GM10847 (cell line): ENCODE data around the gene SOS1.

ENCODE experiments used
- POLR2A ChIP-seq: IDR thresholded peaks from 2 replicates; pipeline ENCODE4 v1.6.1; 2011; ENCODE audit not compliant: insufficient read length; ENCODE audit errors: extremely low read depth

Gene SOS1

DNA sequence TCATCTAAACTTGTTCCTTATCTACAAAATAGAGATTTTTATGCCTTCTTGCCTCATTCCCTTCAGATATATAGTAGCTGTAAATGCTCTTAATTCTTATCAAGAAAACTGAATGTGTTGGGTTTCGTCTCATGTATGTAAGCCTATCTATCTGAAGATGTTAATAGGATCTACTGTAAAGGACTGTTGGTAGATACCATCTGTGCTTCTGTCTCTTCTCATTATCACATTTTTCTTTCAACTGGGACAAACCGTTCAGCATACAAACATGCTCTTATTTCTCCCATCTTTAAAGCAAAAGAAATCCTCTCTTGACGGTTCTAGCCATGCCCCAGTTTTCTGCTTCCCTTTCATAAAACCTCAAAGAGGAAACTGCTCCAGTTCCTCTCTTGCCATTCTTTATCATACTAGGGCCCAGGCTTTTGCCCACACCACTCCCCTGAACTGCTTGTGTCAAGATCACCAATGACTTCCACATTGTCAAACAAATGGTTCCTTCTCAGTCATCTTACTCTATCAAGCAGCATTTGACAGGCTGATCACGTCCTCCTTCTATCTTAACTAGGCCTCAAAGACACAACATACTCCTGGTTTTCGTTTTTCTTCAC is 142.5 kb downstream of the SOS1 start:
- no peak for TF ChIP-seq POLR2A

DNA sequence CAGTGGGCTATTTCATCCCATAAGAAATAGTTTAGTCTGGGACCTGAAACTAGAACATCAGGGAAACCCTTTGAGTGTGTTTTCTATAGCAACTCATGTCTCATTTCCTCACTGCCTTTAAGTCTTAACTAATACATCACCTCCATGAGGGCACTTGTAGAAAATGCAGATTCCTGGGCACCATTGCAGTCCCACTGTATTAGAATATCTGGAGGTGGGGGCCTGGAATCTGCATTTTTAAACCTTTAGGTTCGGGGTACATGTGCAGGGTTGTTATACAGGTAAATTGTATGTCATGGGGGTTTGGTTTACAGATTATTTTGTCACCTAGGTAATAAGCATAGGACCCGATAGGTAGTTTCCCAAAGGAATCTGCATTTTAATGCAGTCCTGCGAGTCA is 143.8 kb downstream of the SOS1 start:
- TF ChIP-seq POLR2A = no peak

DNA sequence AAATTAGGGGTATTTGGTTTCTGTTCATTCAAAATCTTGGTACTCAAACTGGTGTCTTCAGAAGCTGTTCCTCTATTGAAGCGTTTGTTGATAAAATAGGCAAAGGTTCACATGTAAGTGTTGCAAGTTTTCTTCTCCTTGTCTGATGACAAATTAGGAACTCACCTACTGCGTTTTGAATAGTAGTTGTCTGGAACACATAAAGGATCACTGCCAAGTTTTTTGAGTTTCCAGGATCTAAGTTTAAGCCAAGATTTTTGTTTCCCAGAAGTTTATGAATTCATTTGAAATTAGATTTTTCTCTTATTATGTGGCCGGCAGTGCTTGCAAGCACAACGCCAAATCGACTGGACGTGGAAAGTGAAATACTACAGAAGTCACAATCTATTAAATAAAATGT is 145.8 kb downstream of the SOS1 start:
- no peak for TF ChIP-seq POLR2A

DNA sequence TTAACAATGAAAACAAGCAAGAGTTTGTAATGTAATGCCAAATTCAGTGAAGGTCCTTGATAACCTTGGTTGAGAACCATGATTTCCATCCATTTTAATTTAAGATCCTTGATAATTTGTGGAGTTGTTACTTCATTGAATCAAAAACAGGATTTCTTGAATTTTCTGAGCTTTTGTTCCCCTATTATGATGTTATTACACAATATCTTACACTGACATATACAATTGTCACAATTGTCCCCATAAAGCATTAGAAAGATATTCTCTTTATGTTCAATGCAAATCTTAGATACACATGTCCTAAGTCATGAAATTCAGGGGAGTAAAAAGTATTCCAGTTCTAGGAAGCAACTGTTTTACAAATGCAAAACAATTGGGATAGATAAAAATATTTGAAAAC is 147.6 kb downstream of the SOS1 start:
- no peak for TF ChIP-seq POLR2A

DNA sequence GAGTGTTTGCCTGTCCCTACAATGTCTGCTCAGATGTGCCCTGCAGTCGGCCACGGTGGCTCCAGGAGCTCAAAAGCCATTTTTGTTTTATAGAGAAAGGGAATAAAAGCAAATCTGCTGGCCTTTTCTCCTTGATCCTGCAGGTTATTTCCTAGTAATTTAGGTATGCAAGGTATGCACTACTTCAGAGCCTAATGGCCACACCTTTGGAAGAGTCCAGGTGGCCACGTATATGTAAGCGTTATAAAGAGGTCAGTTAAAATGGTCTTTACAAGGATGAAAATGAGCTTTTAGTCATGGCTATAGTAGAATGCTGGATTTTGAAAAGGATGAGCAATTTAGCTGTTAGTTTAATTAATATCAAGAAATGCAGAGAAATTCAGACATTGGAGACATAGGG is 149.5 kb downstream of the SOS1 start:
- TF ChIP-seq POLR2A = no peak

DNA sequence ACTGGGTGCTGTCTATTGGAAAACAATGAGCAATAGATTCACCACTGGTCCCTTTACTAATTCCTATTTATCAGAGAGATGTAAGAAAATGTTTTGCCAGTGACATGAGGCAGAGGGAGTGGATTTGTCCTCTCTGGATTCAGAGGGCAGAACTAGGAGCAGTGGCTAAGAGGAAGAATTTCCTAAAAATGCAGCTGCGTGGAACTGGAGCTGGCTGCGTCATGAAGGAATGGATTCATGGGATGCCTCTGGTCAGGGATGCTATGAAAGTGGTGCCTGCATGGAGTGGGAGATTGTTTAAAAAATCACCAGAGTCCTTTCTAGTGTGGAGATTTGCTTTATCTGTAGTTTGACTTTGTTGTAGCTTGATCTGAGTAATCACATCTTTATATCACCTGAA is 152.8 kb downstream of the SOS1 start:
- no peak for TF ChIP-seq POLR2A

DNA sequence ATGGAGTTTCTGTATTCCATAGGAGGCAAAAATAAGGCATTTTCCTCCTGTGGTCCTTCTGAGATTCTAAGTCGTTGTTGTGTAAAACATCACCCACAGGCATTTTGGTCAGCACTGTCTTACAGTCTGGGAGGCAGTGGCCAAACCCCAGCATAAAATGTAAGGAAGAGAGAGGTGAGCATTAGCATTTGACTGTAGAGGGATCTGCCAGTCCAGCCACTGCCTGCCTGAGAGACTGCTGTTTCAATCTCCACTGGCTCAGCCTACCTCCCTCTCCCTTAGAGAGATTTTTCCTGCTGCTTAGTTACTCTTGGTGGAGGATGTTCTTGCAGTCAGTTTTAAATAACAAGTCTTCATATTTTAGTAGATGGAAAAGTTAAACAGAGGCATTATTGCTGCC is 154.2 kb downstream of the SOS1 start:
- no peak for TF ChIP-seq POLR2A

DNA sequence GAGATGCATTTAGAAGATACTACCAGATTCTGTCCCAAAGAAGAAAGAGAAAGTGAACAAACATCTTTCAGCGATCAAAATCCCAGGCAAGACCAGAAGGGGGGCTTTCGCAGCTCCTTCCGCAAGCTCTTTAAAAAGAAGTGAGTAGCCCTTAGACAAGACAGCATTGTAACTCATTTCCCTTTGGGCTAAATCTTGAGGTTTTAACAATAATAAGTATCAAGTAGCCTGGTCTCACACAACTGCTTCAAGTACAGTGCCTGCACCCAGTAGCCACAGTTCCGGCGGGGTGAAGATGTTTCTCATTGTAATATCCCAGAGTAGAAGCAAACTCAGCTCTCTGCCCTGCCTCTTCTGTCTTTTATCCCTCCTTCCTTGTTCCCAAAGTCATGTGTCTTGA is 154.8 kb downstream of the SOS1 start:
- TF ChIP-seq POLR2A = no peak

DNA sequence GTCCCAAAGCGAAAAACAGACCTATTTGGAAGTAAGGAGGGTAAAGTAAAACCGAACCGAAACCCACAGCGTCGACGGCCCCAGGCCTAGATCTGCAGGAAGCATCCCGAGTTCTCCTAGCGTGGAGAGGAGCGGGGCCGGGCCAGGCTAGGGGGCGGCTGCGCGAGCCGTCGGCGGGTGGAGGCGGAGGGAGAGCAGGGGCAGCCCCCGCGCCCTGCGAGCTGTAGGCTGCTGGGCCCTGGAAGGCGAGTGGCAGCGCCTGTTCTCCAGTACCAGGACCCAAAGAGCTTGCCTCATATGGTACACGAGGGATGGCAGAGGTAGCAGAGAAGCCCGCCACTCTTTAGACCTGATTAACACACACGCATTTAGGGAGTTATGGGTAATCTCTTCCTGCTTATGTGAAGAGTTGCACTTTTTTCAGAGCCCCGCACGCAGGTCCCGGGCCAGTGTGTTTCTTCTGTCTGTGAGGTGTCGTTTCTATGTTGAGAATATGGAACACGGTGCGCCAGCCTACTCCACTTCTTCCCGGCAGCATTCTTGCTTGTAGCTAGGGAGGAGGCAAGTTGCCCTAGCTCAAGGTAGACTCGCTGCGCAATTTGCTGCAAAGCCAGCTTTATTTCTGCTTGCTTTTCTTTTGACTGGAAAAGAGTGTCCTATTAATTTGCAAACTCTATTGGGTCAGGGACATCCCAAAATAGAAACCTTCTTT is 160.1 kb downstream of the SOS1 start:
- no peak for TF ChIP-seq POLR2A

DNA sequence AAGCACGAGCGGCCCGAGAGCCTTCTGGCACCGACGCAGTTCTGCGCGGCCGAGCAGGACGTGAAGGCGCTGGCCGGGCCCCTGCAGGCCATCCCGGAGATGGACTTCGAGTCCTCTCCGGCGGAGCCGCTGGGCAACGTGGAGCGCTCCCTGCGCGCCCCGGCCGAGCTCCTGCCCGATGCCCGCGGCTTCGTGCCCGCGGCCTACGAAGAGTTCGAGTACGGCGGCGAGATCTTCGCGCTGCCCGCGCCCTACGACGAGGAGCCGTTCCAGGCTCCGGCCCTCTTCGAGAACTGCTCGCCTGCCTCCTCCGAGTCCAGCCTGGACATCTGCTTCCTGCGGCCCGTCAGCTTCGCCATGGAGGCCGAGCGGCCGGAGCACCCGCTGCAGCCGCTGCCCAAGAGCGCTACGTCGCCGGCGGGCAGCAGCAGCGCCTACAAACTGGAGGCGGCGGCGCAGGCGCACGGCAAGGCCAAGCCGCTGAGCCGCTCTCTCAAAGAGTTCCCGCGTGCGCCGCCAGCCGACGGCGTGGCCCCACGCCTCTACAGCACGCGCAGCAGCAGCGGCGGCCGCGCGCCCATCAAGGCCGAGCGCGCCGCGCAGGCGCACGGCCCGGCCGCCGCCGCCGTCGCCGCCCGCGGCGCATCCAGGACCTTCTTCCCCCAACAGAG is 160.8 kb downstream of the SOS1 start:
- no peak for TF ChIP-seq POLR2A

DNA sequence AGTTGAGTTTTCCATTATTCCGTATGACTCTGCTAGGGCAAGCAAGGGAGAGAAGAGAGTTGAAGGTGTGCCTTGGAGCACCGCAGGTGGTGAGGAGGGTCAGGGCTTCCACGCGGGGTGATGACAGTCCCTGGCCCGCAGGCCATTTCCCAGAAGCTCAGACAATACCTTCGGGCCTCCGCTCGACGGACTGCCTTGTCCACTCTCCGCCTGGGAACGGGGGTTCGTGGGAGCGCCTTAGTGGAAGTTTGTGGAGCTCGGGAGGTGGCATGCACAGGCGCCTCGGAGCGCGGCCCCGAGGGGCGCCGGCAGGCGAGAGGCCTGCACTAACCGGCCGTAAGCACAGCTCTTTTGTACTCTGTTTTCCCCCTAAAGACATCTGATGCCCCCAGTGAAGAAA is 161.4 kb downstream of the SOS1 start:
- TF ChIP-seq POLR2A = no peak

DNA sequence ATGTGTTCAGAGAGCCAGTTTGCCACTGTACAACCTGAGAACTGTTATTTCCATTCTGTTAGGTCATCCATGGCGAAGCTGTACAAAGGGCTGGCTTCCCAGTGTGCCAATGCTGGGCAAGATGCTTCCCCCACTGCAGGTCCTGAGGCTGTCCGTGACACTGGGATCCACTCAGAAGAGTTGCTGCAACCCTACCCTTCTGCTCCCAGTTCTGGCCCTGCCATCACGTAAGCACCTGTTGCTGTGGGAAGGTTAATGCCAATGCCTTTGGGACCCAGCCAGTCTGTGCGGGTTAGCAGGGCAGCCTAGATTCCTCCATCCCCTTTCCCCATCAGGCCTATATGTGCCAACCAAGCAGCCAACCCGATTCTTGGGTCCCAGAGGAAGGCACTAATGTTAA is 162.9 kb downstream of the SOS1 start:
- TF ChIP-seq POLR2A = no peak

DNA sequence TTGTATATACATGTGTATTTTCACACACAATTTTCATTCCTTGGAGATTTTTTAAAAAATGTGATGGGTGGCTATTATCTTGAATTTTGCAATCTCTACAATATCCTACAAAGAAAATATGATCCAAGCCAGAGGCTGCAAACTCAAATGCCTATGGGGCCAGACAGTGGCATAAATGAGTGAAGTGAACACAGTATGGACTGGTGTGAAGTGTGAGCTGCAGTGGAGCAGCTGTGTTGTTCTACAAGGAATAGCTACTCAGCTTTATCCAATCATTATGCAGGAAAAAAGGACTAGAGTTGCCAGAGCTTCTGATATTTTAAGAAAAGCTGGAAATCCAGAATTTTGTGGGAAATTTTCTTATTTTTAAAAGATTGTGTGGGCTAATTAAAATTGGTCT is 169.1 kb downstream of the SOS1 start:
- no peak for TF ChIP-seq POLR2A

DNA sequence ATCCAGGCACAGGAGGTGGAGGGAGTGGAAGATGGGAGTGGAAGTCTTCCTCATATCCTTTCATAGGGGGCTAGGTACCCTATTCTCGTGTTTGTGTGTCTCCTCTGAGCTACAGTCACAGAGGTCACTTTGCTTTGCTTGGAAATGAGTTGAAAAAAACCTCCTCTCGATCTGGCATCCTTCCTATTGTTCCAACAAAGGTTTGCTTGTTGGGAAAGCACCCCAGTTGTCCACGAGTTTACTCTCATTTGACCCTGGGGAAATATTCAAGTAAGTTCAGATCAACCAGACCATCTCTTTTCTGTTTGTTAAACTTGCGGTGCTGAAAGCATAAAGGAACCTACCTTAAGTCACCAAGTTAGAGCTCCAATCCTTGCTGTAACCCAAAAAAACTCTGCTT is 171.9 kb downstream of the SOS1 start:
- no peak for TF ChIP-seq POLR2A

DNA sequence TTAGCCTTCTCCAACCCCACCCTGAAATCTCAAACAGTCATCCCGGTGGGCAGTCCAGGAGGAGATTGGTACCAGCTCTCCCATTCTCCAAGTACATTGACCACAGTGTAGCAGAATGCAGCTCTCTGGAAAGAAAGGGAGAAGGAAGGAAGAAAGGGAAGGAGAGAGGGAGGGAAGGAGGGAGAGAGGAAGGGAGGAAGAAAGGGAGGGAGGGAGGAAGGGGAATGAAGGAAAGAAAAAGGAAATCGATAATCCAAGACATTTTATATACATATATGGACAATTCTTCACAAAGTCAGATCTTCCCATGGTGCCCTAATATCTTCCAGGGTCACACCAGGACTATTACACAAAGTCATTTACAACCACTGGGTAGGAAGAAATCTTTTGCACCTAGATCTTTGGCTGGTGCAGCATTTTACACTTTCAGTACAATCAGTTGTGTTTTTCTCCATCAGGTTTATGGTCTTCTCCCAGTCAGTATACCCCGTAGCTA is 172.4 kb downstream of the SOS1 start:
- TF ChIP-seq POLR2A = no peak
